Measurements from ENCODE around the gene GRWD1. TPM values are rescaled to one million over a fixed set of nuclear protein-coding genes. Genes with fewer than 3 reads are reported as not detected.
A peak's percentile ranks its signal among the peaks of the same experiment; 100 is the strongest.

Gene GRWD1
- total and polyA plus RNA-seq, 2 of the 8 experiments (the other 6 are each of a cell fraction or from before 2014, with no cell fraction given): 36.9 to 61.9 TPM

DNA sequence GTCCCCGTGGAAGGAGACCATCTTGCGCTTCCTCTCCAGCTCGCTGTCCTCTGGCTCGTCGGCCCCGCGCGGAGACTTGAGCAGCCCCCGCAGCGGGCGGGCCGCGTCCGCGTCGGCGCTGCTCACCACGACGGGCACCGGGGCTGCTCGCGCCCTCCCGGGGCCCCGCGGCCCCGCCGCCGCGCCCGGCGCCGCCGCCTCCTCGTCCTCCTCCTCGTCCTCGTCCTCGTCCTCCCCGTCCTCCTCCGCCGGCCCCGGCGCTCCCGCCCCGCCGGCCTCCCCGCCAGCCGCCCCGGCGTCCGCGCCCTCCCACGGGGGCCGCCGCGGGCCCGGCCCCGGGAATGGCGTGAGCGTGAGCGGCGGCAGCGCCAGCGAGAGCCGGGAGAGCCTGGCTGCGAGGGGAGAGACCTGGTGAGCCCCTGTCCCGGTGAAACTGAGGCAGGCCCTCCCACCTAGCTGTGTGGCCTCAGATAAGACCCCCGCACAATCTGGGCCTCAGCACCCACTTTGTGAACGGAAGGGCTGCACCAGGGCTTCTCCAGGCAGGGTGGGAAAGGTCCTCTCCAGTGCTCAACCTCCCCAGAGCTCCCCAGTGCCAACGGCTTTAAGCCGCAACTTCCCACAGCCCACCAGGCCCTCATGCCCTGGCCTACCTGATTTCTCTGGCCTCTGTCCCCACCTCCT is 48.1 kb downstream of the GRWD1 start:
- Histone ChIP-seq H3K36me3 (ENCODE audit: control insufficient read depth in 2 of 4, insufficient read depth in 4 of 4, low read length in 3 of 4) (no peaks in the 10 kb centered on the region), H3K14ac (ENCODE audit: insufficient read length) (no peak overlapping the region), H3K4me3 (ENCODE audit: extremely low read depth in 1 of 4, insufficient read depth in 2 of 4, low read depth in 3 of 4, low read length in 4 of 4) (peak overlapping the region; percentile 58 to 80 (median 66)), H4K20me1 (replicated peaks in 1 of 2; ENCODE audit: control insufficient read depth in 1 of 2, insufficient read depth in 2 of 2, low read length in 2 of 2) (peaks cover 0 to 3% of the 10 kb centered on the region in 2 experiments), H3K18ac (ENCODE audit: extremely low read depth, low read length) (peak overlapping the region; percentile 88), H4K5ac (ENCODE audit: insufficient read length, low read depth, low read length) (peak overlapping the region; percentile 51), H3K9ac (replicated peaks in 1 of 4; ENCODE audit: extremely low read depth in 1 of 4, low read depth in 3 of 4, low read length in 3 of 4) (peak overlapping the region; percentile 64 to 87 (median 74)), H2BK12ac (ENCODE audit: low read depth, low read length) (no peak overlapping the region; the same call in 1 of the 2 replicates), H3K79me2 (ENCODE audit: control insufficient read depth in 1 of 2, insufficient read depth in 2 of 2, low read length in 2 of 2) (no peaks in the 10 kb centered on the region), H3K23me2 (ENCODE audit: low read depth, low read length) (peaks cover 4% of the 10 kb centered on the region; the same call in 1 of the 2 replicates), H3K23ac (ENCODE audit: insufficient read length) (no peak overlapping the region), H3K4me2 (ENCODE audit: insufficient read depth in 1 of 2, low read depth in 2 of 2, low read length in 2 of 2) (peak overlapping the region; percentile 61 to 91), H3K56ac (replicated peaks; ENCODE audit: insufficient read length, low read depth, low read length) (no peak overlapping the region), H3K79me1 (ENCODE audit: low read depth, low read length) (no peaks in the 10 kb centered on the region), H2BK5ac (ENCODE audit: low read depth, low read length) (no peak overlapping the region; the same call in 1 of the 2 replicates), H2BK120ac (replicated peaks; ENCODE audit: low read depth, low read length) (no peak overlapping the region), H2AK5ac (ENCODE audit: low read depth, low read length) (no peak overlapping the region), H3K4me1 (replicated peaks in 1 of 4; ENCODE audit: control insufficient read depth in 3 of 4, insufficient read depth in 4 of 4, low read length in 3 of 4) (peaks cover 0 to 21% (median 15%) of the 10 kb centered on the region in 4 experiments; a peak in 6 of 7 replicates), H2BK20ac (ENCODE audit: low read length) (no peak overlapping the region), H4K91ac (replicated peaks; ENCODE audit: insufficient read length, low read length) (peak overlapping the region; percentile 17), H3K27ac (ENCODE audit: low read depth, low read length) (no peak overlapping the region; the same call in 1 of the 2 replicates), H2BK15ac (ENCODE audit: low read length) (no peak overlapping the region), H4K8ac (ENCODE audit: extremely low read depth, insufficient read depth, low read length) (peak overlapping the region; percentile 89; the same call in 1 of the 2 replicates), H3K27me3 (replicated peaks in 1 of 4; ENCODE audit: control insufficient read depth in 3 of 4, extremely low read depth in 1 of 4, insufficient read depth in 3 of 4, low read length in 3 of 4) (peaks cover 0 to 3% (median 0%) of the 10 kb centered on the region in 4 experiments; a peak in 3 of 7 replicates), H2AFZ (ENCODE audit: low read length) (peak overlapping the region; percentile 45; the same call in 1 of the 2 replicates), H3K4ac (replicated peaks; ENCODE audit: insufficient read length, low read depth, low read length) (no peak overlapping the region), H3K9me3 (ENCODE audit: insufficient read depth in 2 of 2, low read depth in 1 of 2, low read length in 1 of 2) (no peaks in the 10 kb centered on the region)
- FAIRE-seq (no peak), DNase-seq (ENCODE audit: low read depth in 1 of 2, low spot score in 2 of 2) (no peak)
- 20% methylated on average over 14 of the region's 70 CpGs; no CpG with 5 or more reads in 1 of the 2 experiments for WGBS, 2 experiments (ENCODE audit: extremely low coverage in 1 of 2, insufficient coverage in 1 of 2, insufficient read length in 1 of 2, insufficient replicate concordance in 2 of 2, low coverage in 1 of 2, low lambda C conversion rate in 2 of 2, missing lambda C conversion rate in 1 of 2)
- TF ChIP-seq CBX5 (IDR thresholded peaks at IDR 0.05; ENCODE audit: low read depth, low read length): no peak
- peak; percentile 31 for TF ChIP-seq ASH2L (IDR thresholded peaks at IDR 0.05; ENCODE audit: low read length)
- TF ChIP-seq EZH2 (IDR thresholded peaks at IDR 0.05; ENCODE audit: low read depth, low read length, severe bottlenecking): no peak
- TF ChIP-seq SIRT6 (IDR thresholded peaks at IDR 0.05; ENCODE audit: low read length): peak; percentile 42
- no peak for TF ChIP-seq SP2 (IDR thresholded peaks at IDR 0.05; ENCODE audit: low read length)
- peak; percentile 67 for TF ChIP-seq PHF8 (conservative IDR thresholded peaks at IDR 0.05; ENCODE audit: low read depth, low read length)
- TF ChIP-seq RAD21 (IDR thresholded peaks at IDR 0.05 in 1 of 2, conservative IDR thresholded peaks at IDR 0.05 in 1 of 2; ENCODE audit: low read depth in 2 of 2, low read length in 2 of 2): no peak
- peak; percentile 64 for TF ChIP-seq KDM4A (IDR thresholded peaks at IDR 0.05; ENCODE audit: low read depth, low read length, severe bottlenecking)
- no peak for TF ChIP-seq BCL11A (IDR thresholded peaks at IDR 0.05; ENCODE audit: low read depth in 2 of 2, low read length in 2 of 2)
- no peak for TF ChIP-seq NRF1 (IDR thresholded peaks at IDR 0.05; ENCODE audit: low read depth, low read length)
- ChIA-PET POLR2A (ENCODE audit: partially characterized antibody) (interaction anchor here (0.7 to 14.8 kb wide), 11 partner anchors 11 to 161 kb away, joined by 3 to 176 read pairs (median 4); partner anchors contain the start of genes FAM83E, KDELR1, RPL18 and SPHK2), CTCF (ENCODE audit: partially characterized antibody) (interaction anchor here (0.7 to 1.5 kb wide), 9 partner anchors 12 to 115 kb away, joined by 3 to 7 read pairs (median 3); partner anchors contain the start of gene KDELR1)
